GM10847 (cell line): ENCODE data around the gene P2RX2.

Source experiments
- POLR2A ChIP-seq: IDR thresholded peaks from 2 replicates; pipeline ENCODE4 v1.6.1; 2011; ENCODE audit not compliant: insufficient read length; ENCODE audit errors: extremely low read depth

The P2RX2 gene

GRCh38 chr12:132664206-132665148 is 45.9 kb downstream of the P2RX2 start:
- no peak for TF ChIP-seq POLR2A

GRCh38 chr12:132665149-132665491 is 46.5 kb downstream of the P2RX2 start:
- no peak for TF ChIP-seq POLR2A

- TF ChIP-seq POLR2A: no peak
These were observed 47.2 kb downstream of the P2RX2 start for GRCh38 chr12:132665794-132666193.

- no peak for TF ChIP-seq POLR2A
These were observed 49.9 kb downstream of the P2RX2 start for GRCh38 chr12:132668191-132669088.

DNA sequence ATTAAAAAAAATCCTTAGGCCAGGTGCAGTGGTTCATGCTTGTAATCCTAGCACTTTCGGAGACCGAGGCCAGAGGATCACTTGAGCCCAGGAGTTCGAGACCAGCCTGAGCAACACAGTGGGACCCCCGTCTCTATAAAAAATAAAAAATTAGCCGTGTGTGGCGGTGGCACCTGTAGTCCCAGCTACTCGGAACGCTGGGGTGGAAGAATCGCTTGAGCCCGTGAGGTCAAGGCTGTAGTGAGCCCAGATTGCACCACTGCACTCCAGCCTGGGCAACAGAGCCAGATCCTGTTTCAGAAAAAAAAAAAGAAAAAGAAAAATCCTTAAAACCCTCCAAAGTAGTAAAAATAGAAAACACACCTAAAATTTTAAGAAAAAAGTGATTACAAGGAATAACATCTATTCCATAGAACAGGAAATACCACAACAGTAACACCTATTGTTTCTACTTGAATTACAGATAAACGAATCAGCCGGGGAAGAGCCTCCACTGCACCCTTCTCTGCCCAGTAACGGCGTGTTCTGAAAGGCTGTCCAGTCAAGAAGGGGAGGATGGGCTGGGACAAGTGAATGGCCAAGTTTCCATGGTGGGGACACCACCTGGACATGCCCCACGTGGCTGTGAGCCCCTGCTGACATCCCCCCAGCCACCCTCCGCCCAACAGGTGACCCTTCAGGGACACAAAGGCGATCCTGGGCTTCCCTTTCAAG is 50.7 kb downstream of the P2RX2 start:
- no peak for TF ChIP-seq POLR2A
